Activated CD4-positive, alpha-beta T cell treated with anti-CD3 and anti-CD28 coated beads for 48 hours (primary cell): ENCODE results near the gene AP1S1.
"Not testable (repeated sequence)": the region's sequence is repeated elsewhere in the genome, so short reads cannot be mapped to it uniquely, and the experiment has no call there.

Experiments used
- DNase-seq: peaks from one replicate; pipeline ENCODE4 v3.0.0-alpha.2; 2020

Gene AP1S1

GRCh38 chr7:101153969-101154692 is at the start of gene AP1S1:
Gene AP1S1 (plus strand): TSS chr7:101154476. CDS start chr7:101154515, 39 bp downstream.
- peak; percentile 94 for DNase-seq

GRCh38 chr7:101104799-101105198 is 49.5 kb upstream of the AP1S1 start:
- DNase-seq: no peak

- not testable (repeated sequence) for DNase-seq
These were observed 49.0 kb upstream of the AP1S1 start for GRCh38 chr7:101105248-101105647.

- DNase-seq: no peak
These were observed 47.9 kb upstream of the AP1S1 start for GRCh38 chr7:101106386-101106785.

GRCh38 chr7:101108330-101108857 is 45.9 kb upstream of the AP1S1 start:
- no peak for DNase-seq

- DNase-seq: no peak
These were observed 45.3 kb upstream of the AP1S1 start for GRCh38 chr7:101108961-101109360.

GRCh38 chr7:101109368-101109767 is 44.9 kb upstream of the AP1S1 start:
- DNase-seq: no peak

GRCh38 chr7:101111261-101111660 is 43.0 kb upstream of the AP1S1 start:
- DNase-seq: no peak

GRCh38 chr7:101112233-101112632 is 42.0 kb upstream of the AP1S1 start:
- no peak for DNase-seq

- not testable (repeated sequence) for DNase-seq
These were observed 41.1 kb upstream of the AP1S1 start for GRCh38 chr7:101113140-101113539.

GRCh38 chr7:101113836-101114235 is 40.4 kb upstream of the AP1S1 start:
- DNase-seq: no peak

- no peak for DNase-seq
These were observed 39.8 kb upstream of the AP1S1 start for GRCh38 chr7:101114492-101114891.

- DNase-seq: no peak
These were observed 39.1 kb upstream of the AP1S1 start for GRCh38 chr7:101115215-101115614.

- DNase-seq: no peak
These were observed 37.4 kb upstream of the AP1S1 start for GRCh38 chr7:101116898-101117297.

- DNase-seq: no peak
These were observed 35.4 kb upstream of the AP1S1 start for GRCh38 chr7:101118856-101119255.

- no peak for DNase-seq
These were observed 34.4 kb upstream of the AP1S1 start for GRCh38 chr7:101119876-101120275.

- no peak for DNase-seq
These were observed 34.0 kb upstream of the AP1S1 start for GRCh38 chr7:101120315-101120714.

- DNase-seq: not testable (repeated sequence)
These were observed 32.7 kb upstream of the AP1S1 start for GRCh38 chr7:101121631-101121990.

- no peak for DNase-seq
These were observed 32.0 kb upstream of the AP1S1 start for GRCh38 chr7:101121991-101122932.

- DNase-seq: no peak
These were observed 31.2 kb upstream of the AP1S1 start for GRCh38 chr7:101122933-101123702.

GRCh38 chr7:101123703-101124068 is 30.6 kb upstream of the AP1S1 start:
- no peak for DNase-seq

GRCh38 chr7:101124376-101125056 is 29.8 kb upstream of the AP1S1 start:
- no peak for DNase-seq
